Measurements from ENCODE around the gene FGFR3. TPM values are rescaled to one million over a fixed set of nuclear protein-coding genes. Genes with fewer than 3 reads are reported as not detected.

Gene FGFR3
- total RNA-seq, 4 donors from 2014 or later = 1.2 to 2.0 (median 1.6) TPM

DNA sequence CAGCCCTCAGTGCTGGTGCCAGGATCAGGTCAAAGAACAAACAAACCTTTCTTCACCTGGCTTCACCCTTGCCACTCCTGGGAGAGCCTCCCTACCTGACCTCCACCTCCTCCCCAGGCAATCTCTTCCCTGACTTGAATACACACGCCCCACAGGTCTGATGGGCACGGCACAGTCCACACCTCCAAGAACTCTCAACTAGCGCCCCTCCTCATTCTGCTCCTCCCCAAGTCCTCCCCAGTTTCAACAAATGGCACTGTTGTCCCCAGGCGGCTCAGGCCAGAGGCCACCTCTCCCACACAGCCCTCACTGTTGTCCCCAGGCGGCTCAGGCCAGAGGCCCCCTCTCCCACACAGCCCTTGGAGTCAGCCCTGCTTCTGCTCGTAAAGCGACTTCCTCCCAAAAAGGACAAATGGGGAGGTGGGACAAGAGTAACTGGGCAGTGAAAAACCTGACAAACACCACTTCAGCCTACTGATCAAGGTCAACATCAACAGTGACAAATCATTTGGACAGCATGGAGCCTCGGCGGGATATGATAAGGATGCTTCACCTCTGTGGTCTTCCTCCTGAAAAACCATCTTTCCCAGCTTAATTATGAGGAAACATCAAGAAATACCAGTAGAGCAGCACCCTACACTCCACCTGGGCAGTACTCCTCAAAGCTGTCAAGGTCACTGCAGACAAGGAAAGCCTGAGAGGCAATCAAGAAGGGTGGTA, 60.0 kb downstream of the FGFR3 start:
- intact Hi-C loops (cut with DNase I) = no loop called here
- no peak overlapping the region for H3K4me3 ChIP-seq
- no peak for TF ChIP-seq EP300 (IDR thresholded peaks at IDR 0.05)
- TF ChIP-seq, protein P1, sequence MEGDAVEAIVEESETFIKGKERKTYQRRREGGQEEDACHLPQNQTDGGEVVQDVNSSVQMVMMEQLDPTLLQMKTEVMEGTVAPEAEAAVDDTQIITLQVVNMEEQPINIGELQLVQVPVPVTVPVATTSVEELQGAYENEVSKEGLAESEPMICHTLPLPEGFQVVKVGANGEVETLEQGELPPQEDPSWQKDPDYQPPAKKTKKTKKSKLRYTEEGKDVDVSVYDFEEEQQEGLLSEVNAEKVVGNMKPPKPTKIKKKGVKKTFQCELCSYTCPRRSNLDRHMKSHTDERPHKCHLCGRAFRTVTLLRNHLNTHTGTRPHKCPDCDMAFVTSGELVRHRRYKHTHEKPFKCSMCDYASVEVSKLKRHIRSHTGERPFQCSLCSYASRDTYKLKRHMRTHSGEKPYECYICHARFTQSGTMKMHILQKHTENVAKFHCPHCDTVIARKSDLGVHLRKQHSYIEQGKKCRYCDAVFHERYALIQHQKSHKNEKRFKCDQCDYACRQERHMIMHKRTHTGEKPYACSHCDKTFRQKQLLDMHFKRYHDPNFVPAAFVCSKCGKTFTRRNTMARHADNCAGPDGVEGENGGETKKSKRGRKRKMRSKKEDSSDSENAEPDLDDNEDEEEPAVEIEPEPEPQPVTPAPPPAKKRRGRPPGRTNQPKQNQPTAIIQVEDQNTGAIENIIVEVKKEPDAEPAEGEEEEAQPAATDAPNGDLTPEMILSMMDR (IDR thresholded peaks at IDR 0.05) = no peak
- TF ChIP-seq POLR2AphosphoS5 (IDR thresholded peaks at IDR 0.05) = no peak
- TF ChIP-seq POLR2A (IDR thresholded peaks at IDR 0.05; ENCODE audit: low read depth) = no peak
- no peaks in the 10 kb centered on the region for H3K27me3 ChIP-seq
- no peak overlapping the region for H3K27ac ChIP-seq (replicated peaks in 1 of 4)
- H3K36me3 ChIP-seq = peaks cover 0 to 13% (median 2%) of the 10 kb centered on the region in 4 donors
- no peak for DNase-seq (ENCODE audit: extremely low spot score)
- peaks cover 47 to 67% (median 53%) of the 10 kb centered on the region in 4 donors for H3K4me1 ChIP-seq
- no peaks in the 10 kb centered on the region for H3K9me3 ChIP-seq
- WGBS = 80% methylated on average over 9 of the region's 9 CpGs

DNA sequence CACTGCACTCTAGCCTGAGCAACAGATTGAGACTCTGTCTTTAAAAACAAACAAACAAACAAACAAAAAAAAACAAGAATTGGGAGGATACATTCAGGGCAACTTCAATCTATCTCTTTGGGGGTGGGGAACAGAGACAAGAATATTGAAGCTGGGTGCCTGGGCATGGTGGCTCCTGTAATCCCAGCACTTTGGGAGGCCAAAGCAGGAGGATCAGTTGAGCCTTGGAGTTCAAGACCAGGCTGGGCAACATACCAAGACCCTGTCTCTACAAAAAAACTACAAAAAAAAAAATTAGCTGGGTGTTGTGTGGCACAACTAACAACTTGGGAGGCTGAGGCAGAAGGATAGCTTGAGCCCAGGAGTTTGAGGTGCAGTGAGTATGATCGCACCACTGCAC, 61.7 kb downstream of the FGFR3 start:
- Histone ChIP-seq H3K36me3 (peaks cover 0 to 7% (median 0%) of the 10 kb centered on the region in 4 donors), H3K9me3 (no peaks in the 10 kb centered on the region), H3K4me1 (peaks cover 47 to 68% (median 53%) of the 10 kb centered on the region in 4 donors), H3K4me3 (peak overlapping the region; percentile 67 to 92 (median 78)), H3K27me3 (no peaks in the 10 kb centered on the region), H3K27ac (replicated peaks in 1 of 4) (peak overlapping the region in 1 of 4 donors; percentile 96)
- 47% methylated on average over 1 of the region's 1 CpG for whole genome bisulfite sequencing
- intact Hi-C loops (cut with DNase I) = loop anchor here (5.0 kb wide), 1 partner anchor 43 kb away; no protein-coding TSS in a partner anchor
- TF ChIP-seq, protein P1 (IDR thresholded peaks at IDR 0.05) = no peak
- TF ChIP-seq POLR2A (IDR thresholded peaks at IDR 0.05; ENCODE audit: low read depth) = no peak
- TF ChIP-seq POLR2AphosphoS5 (IDR thresholded peaks at IDR 0.05) = no peak
- no peak for TF ChIP-seq EP300 (IDR thresholded peaks at IDR 0.05)
- no peak for DNase-seq (ENCODE audit: extremely low spot score)

DNA sequence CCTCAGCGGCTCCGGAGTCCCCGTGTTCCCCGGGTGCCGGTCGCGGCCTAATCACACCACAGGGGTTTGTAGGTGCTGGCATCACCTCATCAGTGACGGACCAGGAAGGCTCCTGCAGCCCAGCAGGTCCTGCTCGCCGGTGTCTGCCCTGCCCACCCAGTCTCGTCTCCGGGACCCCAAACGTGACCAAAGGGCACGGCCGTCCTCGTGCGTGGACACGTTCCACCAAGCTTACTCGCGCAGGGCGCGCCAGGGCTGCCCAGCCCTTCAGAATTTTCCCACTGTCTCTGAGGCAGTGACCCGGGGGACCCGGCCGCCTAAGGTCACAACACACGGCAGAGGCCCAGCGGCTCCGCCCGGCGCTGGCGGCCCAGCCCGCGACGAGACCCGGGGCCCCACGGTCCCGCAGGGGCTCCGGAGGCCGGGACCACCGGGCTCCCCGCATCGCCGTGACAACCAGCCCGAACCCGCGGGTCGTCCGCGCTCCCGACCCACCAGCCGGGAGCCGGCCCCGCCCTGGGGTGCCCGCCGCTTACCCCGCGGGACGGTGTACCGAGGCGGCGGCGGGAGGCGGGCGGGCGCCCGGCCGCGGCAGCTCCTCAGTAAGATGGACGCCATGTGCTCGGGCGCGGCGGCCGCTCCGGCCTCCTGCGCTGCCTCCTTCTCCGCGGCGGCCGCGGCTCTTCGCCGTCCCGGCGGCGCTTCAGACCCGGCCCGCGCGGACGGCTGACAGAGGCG, 62.4 kb downstream of the FGFR3 start:
- intact Hi-C loops (cut with DNase I) = loop anchor here (5.0 kb wide), 1 partner anchor 42 kb away; no protein-coding TSS in a partner anchor

DNA sequence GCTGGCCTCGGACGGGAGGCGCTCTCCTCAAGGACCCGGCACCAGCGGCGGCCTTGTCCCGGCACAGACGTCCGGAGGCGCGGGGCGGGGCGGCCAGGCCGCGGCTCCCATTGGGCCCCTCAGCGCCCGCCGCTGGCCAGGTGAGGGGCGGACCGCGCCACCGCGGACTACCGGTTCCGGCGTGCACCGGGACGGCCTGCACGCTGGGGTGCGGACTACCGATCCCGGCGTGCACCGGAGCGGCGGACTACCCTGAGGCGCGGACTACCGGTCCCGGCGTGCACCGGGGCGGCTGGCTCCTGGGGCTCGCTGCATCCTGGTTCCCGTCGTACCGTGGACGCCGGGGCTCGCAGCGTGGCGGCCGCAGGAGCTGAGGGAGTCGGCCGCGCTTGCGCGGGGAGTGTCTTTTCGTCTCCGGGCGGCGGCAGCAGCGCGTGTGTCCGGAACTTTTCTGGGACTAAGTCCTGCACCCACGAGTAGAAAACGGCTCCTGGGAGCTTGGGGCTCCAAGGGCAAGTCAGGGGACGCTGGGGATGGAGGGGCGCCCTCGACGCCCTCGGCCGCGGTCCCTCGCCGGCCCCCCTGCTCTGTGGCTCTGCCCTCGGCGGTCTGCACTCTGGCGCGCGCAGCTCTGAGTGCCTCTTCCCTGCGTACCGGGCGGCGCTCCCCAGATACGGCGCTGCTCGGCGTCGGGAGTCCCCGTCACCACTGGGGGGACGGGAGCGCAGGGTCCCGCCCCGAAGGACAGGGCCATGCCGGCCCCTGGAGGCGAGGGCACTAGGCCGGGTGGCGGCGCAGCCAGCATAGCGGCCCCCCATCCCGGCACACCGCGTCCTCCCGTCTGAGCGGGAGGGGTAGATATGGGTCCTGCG, 63.2 kb downstream of the FGFR3 start, which contains the start of gene LETM1:
Gene LETM1 (minus strand): TSS at position 86 of the 872 bp plus-strand sequence. CDS start 206 bp downstream, outside the sequence.
- intact Hi-C loops (cut with DNase I) = loop anchor here (5.0 kb wide), 1 partner anchor 41 kb away; no protein-coding TSS in a partner anchor
- H3K4me1 ChIP-seq = peaks cover 40 to 61% (median 48%) of the 10 kb centered on the region in 4 donors
- H3K36me3 ChIP-seq = peaks cover 0 to 7% (median 0%) of the 10 kb centered on the region in 4 donors
- peak within 1 kb of the TSS; percentile 67 to 92 (median 78) for H3K4me3 ChIP-seq
- WGBS = 0% methylated on average over 16 of the region's 107 CpGs
- H3K9me3 ChIP-seq = no peaks in the 10 kb centered on the region
- peak within 1 kb of the TSS; percentile 73 to 96 (median 90) for H3K27ac ChIP-seq (replicated peaks in 1 of 4)
- no peaks in the 10 kb centered on the region for H3K27me3 ChIP-seq
- TF ChIP-seq POLR2AphosphoS5 (IDR thresholded peaks at IDR 0.05) = peak; percentile 81 to 95
- TF ChIP-seq, protein P1 (IDR thresholded peaks at IDR 0.05) = peak in 1 of 3 experiments; percentile 21
- TF ChIP-seq EP300 (IDR thresholded peaks at IDR 0.05) = no peak
- peak; percentile 97 for DNase-seq (ENCODE audit: extremely low spot score)

More for the DNA sequence above, 62.4 kb downstream of the FGFR3 start:
- no peak for DNase-seq (ENCODE audit: extremely low spot score)
- TF ChIP-seq, protein P1 (IDR thresholded peaks at IDR 0.05) = no peak
- TF ChIP-seq POLR2AphosphoS5 (IDR thresholded peaks at IDR 0.05) (no peak), POLR2A (IDR thresholded peaks at IDR 0.05; ENCODE audit: low read depth) (peak; percentile 5), EP300 (IDR thresholded peaks at IDR 0.05) (no peak)
- no peaks in the 10 kb centered on the region for H3K9me3 ChIP-seq
- no peaks in the 10 kb centered on the region for H3K27me3 ChIP-seq
- peak overlapping the region; percentile 73 to 96 (median 90) for H3K27ac ChIP-seq (replicated peaks in 1 of 4)
- peaks cover 47 to 68% (median 53%) of the 10 kb centered on the region in 4 donors for H3K4me1 ChIP-seq
- 3% methylated on average over 8 of the region's 92 CpGs for WGBS
- H3K4me3 ChIP-seq = peak overlapping the region; percentile 67 to 92 (median 78)
- peaks cover 0 to 7% (median 0%) of the 10 kb centered on the region in 4 donors for H3K36me3 ChIP-seq

All from esophagus muscularis mucosa (tissue), 4 donors.